ENCODE data around the gene NGDN.

GRCh38 chr14:23517650-23518326 lies 48.3 kb downstream of the NGDN start:
- TF ChIP-seq CTCF (IDR thresholded peaks at IDR 0.05) (no peak), POLR2A (IDR thresholded peaks at IDR 0.05) (no peak)

All from heart left ventricle (tissue), 13 donors.